Measurements from ENCODE around the gene NCDN.

DNA sequence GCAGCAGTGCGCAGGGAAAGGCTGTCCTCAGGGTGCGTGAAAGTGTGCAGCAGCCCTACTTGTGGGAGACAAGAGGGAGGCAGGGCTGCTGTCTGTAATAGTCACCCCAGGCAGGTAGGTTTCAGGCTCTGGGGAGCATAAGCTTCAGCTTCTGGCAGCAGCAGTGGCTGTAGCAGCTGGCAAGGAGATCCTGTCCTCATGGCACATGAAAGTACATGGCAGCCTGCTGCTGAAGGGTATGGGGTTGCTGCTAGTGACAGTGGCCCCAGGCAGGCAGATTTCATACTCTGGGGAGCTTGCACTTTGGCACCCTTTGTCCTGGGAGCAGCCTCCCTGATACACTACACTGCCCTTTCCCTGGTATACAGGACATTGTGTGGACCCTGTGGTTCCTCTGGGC, 26.7 kb upstream of the NCDN start:
- TF ChIP-seq, protein P1, sequence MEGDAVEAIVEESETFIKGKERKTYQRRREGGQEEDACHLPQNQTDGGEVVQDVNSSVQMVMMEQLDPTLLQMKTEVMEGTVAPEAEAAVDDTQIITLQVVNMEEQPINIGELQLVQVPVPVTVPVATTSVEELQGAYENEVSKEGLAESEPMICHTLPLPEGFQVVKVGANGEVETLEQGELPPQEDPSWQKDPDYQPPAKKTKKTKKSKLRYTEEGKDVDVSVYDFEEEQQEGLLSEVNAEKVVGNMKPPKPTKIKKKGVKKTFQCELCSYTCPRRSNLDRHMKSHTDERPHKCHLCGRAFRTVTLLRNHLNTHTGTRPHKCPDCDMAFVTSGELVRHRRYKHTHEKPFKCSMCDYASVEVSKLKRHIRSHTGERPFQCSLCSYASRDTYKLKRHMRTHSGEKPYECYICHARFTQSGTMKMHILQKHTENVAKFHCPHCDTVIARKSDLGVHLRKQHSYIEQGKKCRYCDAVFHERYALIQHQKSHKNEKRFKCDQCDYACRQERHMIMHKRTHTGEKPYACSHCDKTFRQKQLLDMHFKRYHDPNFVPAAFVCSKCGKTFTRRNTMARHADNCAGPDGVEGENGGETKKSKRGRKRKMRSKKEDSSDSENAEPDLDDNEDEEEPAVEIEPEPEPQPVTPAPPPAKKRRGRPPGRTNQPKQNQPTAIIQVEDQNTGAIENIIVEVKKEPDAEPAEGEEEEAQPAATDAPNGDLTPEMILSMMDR (conservative IDR thresholded peaks at IDR 0.05; ENCODE audit: low read depth, low read length) = no peak
- no peak for TF ChIP-seq EZH2 (IDR thresholded peaks at IDR 0.05; ENCODE audit: borderline replicate concordance, low read depth, low read length, poor library complexity, severe bottlenecking)

Data from A673 (cell line).